GF-D8 (cell line): Measurements from ENCODE around the gene CCDC134.
"Not testable (repeated sequence)": the region's sequence is repeated elsewhere in the genome, so short reads cannot be mapped to it uniquely, and the experiment has no call there.

Experiments
- DNase-seq: peaks from one replicate; lab custom pipeline; 2025; lab: John Stamatoyannopoulos, UW

The CCDC134 gene

GRCh38 chr22:41825376-41825775 is 24.9 kb downstream of the CCDC134 start:
- no peak for DNase-seq

GRCh38 chr22:41826021-41826420 is 25.5 kb downstream of the CCDC134 start:
- no peak for DNase-seq

GRCh38 chr22:41826430-41827383 is 26.2 kb downstream of the CCDC134 start:
- no peak for DNase-seq

- DNase-seq: no peak
These were observed 27.2 kb downstream of the CCDC134 start for GRCh38 chr22:41827671-41828070.

GRCh38 chr22:41828516-41828915 is 28.0 kb downstream of the CCDC134 start:
- DNase-seq: no peak

GRCh38 chr22:41830174-41830573 is 29.7 kb downstream of the CCDC134 start:
- DNase-seq: no peak

GRCh38 chr22:41831383-41831782 is 30.9 kb downstream of the CCDC134 start:
- DNase-seq: peak; percentile 62

GRCh38 chr22:41831828-41832552 is 31.5 kb downstream of the CCDC134 start:
- peak; percentile 9 for DNase-seq

- DNase-seq: peak; percentile 99
These were observed 32.3 kb downstream of the CCDC134 start, which contains the start of gene SREBF2 for GRCh38 chr22:41832553-41833368. SREBF2 (plus strand) TSS chr22:41833105; CDS start chr22:41833271, 166 bp downstream.

GRCh38 chr22:41833369-41834004 is 33.0 kb downstream of the CCDC134 start:
- DNase-seq: no peak

- DNase-seq: no peak
These were observed 33.8 kb downstream of the CCDC134 start for GRCh38 chr22:41834005-41834944.

- DNase-seq: not testable (repeated sequence)
These were observed 35.0 kb downstream of the CCDC134 start for GRCh38 chr22:41835462-41835861.

GRCh38 chr22:41836551-41836950 is 36.1 kb downstream of the CCDC134 start:
- DNase-seq: no peak

GRCh38 chr22:41838842-41839618 is 38.6 kb downstream of the CCDC134 start:
- no peak for DNase-seq

GRCh38 chr22:41840216-41840615 is 39.7 kb downstream of the CCDC134 start:
- no peak for DNase-seq

GRCh38 chr22:41841085-41841712 is 40.7 kb downstream of the CCDC134 start:
- DNase-seq: no peak

GRCh38 chr22:41842996-41843970 is 42.8 kb downstream of the CCDC134 start:
- no peak for DNase-seq

- no peak for DNase-seq
These were observed 43.6 kb downstream of the CCDC134 start for GRCh38 chr22:41844036-41844435.
